Hepatocyte (in vitro differentiated cells): ENCODE measurements around the gene NYAP2.

Experiments used
- EZH2 ChIP-seq: fragments of 200-600 bp; sonication (generic); IDR thresholded peaks from 2 replicates; pipeline ENCODE4 v1.6.1; 2016; ENCODE audit warnings: antibody characterized with exemption, mild to moderate bottlenecking, borderline replicate concordance
- EZH2phosphoT487 ChIP-seq: fragments of 200-600 bp; sonication (generic); IDR thresholded peaks from one replicate; pipeline ENCODE4 v1.6.1; 2018; ENCODE audit warnings: antibody characterized with exemption, mild to moderate bottlenecking, low read depth, moderate library complexity; ENCODE audit not compliant: unreplicated experiment, severe bottlenecking
- TF ChIP-seq, protein P1 (sequence below): fragments of 200-600 bp; sonication (generic); IDR thresholded peaks from 2 replicates; pipeline ENCODE4 v1.5.1; 2016; ENCODE audit warnings: antibody characterized with exemption, mild to moderate bottlenecking; ENCODE audit not compliant: poor library complexity

DNA sequence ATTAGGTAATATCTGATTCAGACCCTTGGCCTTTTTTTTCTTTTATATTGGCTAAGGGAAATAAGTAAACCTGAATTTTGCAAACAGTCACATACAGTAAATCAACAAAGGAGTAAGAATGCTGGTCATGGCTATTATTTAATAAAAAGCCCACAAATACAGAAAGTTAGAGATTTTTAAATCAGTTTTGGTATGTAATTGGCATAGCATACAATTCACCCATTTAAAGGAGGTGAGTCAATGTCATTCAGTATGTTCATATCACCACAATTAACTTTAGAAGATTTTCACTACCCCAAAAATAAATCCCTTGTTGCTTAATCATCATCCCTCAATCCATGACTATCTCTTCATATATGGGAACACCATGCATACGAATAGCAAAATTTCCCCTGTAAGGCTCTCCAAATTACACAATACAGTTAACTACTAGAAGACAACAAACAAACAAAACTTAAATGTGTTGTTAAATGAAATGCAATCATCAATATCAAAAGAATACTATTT lies 45.9 kb upstream of the NYAP2 start:
- TF ChIP-seq, protein P1, sequence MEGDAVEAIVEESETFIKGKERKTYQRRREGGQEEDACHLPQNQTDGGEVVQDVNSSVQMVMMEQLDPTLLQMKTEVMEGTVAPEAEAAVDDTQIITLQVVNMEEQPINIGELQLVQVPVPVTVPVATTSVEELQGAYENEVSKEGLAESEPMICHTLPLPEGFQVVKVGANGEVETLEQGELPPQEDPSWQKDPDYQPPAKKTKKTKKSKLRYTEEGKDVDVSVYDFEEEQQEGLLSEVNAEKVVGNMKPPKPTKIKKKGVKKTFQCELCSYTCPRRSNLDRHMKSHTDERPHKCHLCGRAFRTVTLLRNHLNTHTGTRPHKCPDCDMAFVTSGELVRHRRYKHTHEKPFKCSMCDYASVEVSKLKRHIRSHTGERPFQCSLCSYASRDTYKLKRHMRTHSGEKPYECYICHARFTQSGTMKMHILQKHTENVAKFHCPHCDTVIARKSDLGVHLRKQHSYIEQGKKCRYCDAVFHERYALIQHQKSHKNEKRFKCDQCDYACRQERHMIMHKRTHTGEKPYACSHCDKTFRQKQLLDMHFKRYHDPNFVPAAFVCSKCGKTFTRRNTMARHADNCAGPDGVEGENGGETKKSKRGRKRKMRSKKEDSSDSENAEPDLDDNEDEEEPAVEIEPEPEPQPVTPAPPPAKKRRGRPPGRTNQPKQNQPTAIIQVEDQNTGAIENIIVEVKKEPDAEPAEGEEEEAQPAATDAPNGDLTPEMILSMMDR, result no peak
- TF ChIP-seq EZH2, result no peak
- no peak for TF ChIP-seq EZH2phosphoT487
